ENCODE data around the gene CALU.

The CALU gene

DNA sequence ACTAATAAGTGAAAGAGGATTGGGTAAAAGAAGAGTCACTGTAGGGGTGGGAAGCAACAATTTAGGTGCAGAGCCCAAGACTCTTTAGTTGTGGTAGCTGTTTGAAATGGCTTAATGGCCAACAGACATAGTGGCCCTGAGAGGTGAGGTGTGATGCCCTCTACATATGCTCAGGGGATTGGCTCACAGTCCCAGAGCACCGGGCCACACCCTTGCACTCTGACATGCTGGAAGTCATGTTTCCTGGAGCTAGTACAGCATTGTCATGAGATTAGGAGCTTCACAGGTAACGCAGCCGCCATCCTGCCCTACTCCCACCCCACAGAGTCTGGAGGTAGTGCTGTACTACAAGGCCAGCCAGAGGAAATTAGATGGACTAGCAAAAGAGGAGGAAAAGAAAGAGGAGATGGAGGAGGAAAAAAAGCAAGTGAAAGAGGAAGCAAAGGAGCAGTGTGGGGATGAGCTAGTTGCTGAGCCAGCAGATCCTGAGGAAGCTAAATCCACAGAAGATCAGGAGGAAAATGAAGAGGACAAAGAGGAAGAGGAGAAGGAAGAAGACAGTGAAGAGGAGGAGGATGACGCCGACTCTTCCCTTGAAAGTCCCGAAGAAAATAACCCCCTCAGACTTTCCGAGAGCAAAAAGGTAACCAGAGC lies 76.3 kb downstream of the CALU start:
- DNase-seq, result no peak

DNA sequence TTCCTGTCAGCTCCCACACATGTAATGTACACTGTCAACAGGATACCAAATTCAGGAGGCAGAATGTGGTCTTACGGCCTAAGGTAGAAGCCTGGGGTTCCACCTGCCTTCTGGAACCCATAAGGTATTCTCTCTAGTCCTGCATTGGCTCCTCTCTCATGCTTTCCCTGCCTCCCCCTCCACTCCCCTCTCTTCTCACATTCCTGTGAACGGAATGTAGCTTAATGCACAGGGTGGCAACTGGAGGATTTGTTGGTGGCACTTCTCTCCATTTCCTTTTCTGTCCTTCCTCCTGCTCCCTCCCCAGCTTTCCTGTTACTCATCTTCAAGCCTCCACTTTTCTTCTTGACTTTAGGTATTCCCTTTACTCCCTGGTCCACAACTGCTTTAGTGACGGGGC lies 79.5 kb downstream of the CALU start:
- DNase-seq, result no peak
